Vagina (tissue), 2 donors: ENCODE data around the gene ST3GAL5.

ENCODE experiments used
- POLR2A ChIP-seq, 2 donors: fragments of 450-650 bp; IDR thresholded peaks; one replicate each; pipeline ENCODE4 v1.6.1; 2017; ENCODE audit warnings: antibody characterized with exemption in 2 of 2, mild to moderate bottlenecking in 2 of 2, moderate library complexity in 2 of 2
- POLR2AphosphoS5 ChIP-seq, 2 donors: sonication (generic); formaldehyde crosslinking; IDR thresholded peaks; one replicate each; pipeline ENCODE4 v1.9.0; 2017; ENCODE audit warnings: antibody characterized with exemption in 2 of 2, mild to moderate bottlenecking in 2 of 2, low read depth in 1 of 2; ENCODE audit not compliant: insufficient read depth in 1 of 2
- TF ChIP-seq, protein P1 (sequence below), 3 experiments: fragments of 450-650 bp in 2 of 3; fragments of 200-600 bp in 1 of 3; sonication (generic) in 1 of 3; IDR thresholded peaks; one replicate each; pipeline ENCODE4 v1.5.1; 2017 to 2019; ENCODE audit warnings: antibody characterized with exemption in 3 of 3, mild to moderate bottlenecking in 2 of 3, moderate library complexity in 2 of 3

DNA sequence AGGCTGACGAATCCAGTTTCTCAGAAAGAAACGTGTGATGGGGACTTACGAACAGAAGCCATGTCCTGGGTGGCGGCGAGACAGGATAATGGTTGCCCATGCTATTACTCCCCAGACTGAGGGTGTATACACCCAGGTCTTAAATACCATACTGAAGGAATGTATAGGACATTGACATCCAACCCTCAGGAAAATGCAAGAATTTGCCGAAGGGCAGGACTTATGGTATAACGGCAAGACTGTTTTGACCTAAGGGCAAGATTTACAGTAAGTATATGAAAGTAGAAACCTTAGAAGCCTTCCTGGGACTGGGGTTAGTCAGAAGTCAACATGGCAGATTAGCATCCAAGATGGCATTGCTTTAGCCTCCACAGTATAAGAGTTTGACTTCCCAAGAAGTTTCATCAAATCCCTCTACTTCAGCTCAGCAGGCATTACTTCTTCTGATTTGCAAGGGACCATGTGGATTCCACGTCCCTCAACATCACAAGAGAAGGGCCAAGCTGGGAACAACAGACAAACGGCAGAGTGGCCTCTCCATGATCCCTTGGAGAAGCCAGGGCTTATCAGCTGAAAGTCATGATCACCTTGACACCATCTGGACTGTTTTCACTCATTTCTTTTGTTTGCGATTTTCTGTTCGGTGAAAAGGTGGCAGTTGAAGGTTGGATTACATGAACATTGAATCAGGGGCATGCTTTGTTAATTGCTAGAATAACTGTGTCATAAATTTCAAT lies 21.1 kb downstream of the ST3GAL5 start:
- TF ChIP-seq, protein P1, sequence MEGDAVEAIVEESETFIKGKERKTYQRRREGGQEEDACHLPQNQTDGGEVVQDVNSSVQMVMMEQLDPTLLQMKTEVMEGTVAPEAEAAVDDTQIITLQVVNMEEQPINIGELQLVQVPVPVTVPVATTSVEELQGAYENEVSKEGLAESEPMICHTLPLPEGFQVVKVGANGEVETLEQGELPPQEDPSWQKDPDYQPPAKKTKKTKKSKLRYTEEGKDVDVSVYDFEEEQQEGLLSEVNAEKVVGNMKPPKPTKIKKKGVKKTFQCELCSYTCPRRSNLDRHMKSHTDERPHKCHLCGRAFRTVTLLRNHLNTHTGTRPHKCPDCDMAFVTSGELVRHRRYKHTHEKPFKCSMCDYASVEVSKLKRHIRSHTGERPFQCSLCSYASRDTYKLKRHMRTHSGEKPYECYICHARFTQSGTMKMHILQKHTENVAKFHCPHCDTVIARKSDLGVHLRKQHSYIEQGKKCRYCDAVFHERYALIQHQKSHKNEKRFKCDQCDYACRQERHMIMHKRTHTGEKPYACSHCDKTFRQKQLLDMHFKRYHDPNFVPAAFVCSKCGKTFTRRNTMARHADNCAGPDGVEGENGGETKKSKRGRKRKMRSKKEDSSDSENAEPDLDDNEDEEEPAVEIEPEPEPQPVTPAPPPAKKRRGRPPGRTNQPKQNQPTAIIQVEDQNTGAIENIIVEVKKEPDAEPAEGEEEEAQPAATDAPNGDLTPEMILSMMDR (IDR thresholded peaks at IDR 0.05), result no peak
- TF ChIP-seq POLR2A (IDR thresholded peaks at IDR 0.05), result no peak
- no peak for TF ChIP-seq POLR2AphosphoS5 (IDR thresholded peaks at IDR 0.05; ENCODE audit: insufficient read depth in 1 of 2, low read depth in 1 of 2)
